Measurements from ENCODE around the gene ERMN.
"Not testable (repeated sequence)": the region's sequence is repeated elsewhere in the genome, so short reads cannot be mapped to it uniquely, and the experiment has no call there.

ERMN gene

GRCh38 chr2:157303612-157304011 lies 22.0 kb downstream of the ERMN start:
- H3K4me1 ChIP-seq (ENCODE audit: insufficient read depth, low read length) = no peaks in the 10 kb centered on the region
- H3K36me3 ChIP-seq (ENCODE audit: insufficient read depth, low read length) = no peaks in the 10 kb centered on the region
- peaks cover 5% of the 10 kb centered on the region for H3K27me3 ChIP-seq (ENCODE audit: insufficient read depth, low read length)
- H3K4me3 ChIP-seq (ENCODE audit: low read length) = no peak overlapping the region
- H2AFZ ChIP-seq (ENCODE audit: low read depth, low read length) = no peak overlapping the region
- no peaks in the 10 kb centered on the region for H3K9me3 ChIP-seq (ENCODE audit: low read length)

DNA sequence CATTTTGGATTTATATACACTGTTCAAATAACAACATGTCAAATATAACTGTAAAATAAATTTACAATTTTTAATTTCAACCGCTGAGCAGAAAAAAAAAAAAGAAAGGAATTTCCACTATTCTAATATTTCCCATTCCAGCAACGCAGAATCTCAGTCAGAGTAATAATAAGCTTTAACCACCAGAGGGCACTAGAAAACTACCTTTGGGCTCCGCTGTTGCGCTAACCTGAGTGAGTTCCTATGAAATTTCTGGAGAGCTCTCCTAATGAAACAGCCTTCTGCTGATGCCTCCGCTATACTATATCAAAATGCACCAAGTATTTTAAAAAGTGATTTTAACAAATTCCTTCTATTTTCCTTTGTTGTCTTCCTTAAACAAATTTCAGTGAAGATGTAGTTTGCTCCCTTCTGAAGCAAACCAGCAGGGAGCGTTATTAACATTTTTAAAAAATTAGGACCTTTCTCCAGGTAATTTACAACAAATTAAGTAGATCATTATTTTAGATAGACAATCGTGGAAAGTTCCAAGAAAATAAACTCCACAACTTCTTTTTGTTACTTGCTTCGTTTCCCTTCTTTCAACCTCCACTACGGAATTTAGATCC lies 23.0 kb downstream of the ERMN start:
- no peaks in the 10 kb centered on the region for H3K9me3 ChIP-seq (ENCODE audit: low read length)
- peaks cover 11% of the 10 kb centered on the region for H3K27me3 ChIP-seq (ENCODE audit: insufficient read depth, low read length)
- no peak overlapping the region for H2AFZ ChIP-seq (ENCODE audit: low read depth, low read length)
- no peaks in the 10 kb centered on the region for H3K4me1 ChIP-seq (ENCODE audit: insufficient read depth, low read length)
- no peak overlapping the region for H3K4me3 ChIP-seq (ENCODE audit: low read length)
- no peaks in the 10 kb centered on the region for H3K36me3 ChIP-seq (ENCODE audit: insufficient read depth, low read length)

- no peaks in the 10 kb centered on the region for H3K4me1 ChIP-seq (ENCODE audit: insufficient read depth, low read length)
- no peaks in the 10 kb centered on the region for H3K36me3 ChIP-seq (ENCODE audit: insufficient read depth, low read length)
- peaks cover 13% of the 10 kb centered on the region for H3K27me3 ChIP-seq (ENCODE audit: insufficient read depth, low read length)
- H3K9me3 ChIP-seq (ENCODE audit: low read length) = no peaks in the 10 kb centered on the region
- H3K4me3 ChIP-seq (ENCODE audit: low read length) = no peak overlapping the region
- no peak overlapping the region for H2AFZ ChIP-seq (ENCODE audit: low read depth, low read length)
Observed at GRCh38 chr2:157301307-157301706, 24.3 kb downstream of the ERMN start.

GRCh38 chr2:157296958-157297357 lies 28.7 kb downstream of the ERMN start:
- Histone ChIP-seq H3K9me3 (ENCODE audit: low read length) (no peaks in the 10 kb centered on the region), H3K36me3 (ENCODE audit: insufficient read depth, low read length) (no peaks in the 10 kb centered on the region), H3K4me1 (ENCODE audit: insufficient read depth, low read length) (no peaks in the 10 kb centered on the region), H3K4me3 (ENCODE audit: low read length) (no peak overlapping the region), H3K27me3 (ENCODE audit: insufficient read depth, low read length) (peaks cover 8% of the 10 kb centered on the region), H2AFZ (ENCODE audit: low read depth, low read length) (no peak overlapping the region)

DNA sequence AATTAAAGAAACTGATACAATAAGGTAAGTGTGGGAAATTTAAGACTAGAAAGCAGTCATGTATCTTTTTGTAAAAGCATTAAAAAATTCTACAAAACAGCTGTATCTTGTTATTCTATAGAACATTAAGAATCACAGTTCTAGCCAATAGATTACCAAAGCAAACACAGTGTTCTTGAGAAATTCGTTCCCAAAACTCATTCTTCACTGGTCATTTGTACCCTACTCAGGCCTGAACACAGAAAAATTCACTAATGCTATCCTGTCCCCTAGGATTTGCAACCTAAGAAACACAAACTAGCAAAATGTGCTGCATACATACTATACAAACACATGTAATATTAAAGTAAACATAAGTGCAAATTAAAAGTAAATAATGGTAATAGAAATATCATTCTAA lies 29.1 kb downstream of the ERMN start:
- Histone ChIP-seq H3K4me3 (ENCODE audit: low read length) (no peak overlapping the region), H2AFZ (ENCODE audit: low read depth, low read length) (no peak overlapping the region), H3K9me3 (ENCODE audit: low read length) (no peaks in the 10 kb centered on the region), H3K27me3 (ENCODE audit: insufficient read depth, low read length) (peaks cover 8% of the 10 kb centered on the region), H3K4me1 (ENCODE audit: insufficient read depth, low read length) (no peaks in the 10 kb centered on the region), H3K36me3 (ENCODE audit: insufficient read depth, low read length) (no peaks in the 10 kb centered on the region)

DNA sequence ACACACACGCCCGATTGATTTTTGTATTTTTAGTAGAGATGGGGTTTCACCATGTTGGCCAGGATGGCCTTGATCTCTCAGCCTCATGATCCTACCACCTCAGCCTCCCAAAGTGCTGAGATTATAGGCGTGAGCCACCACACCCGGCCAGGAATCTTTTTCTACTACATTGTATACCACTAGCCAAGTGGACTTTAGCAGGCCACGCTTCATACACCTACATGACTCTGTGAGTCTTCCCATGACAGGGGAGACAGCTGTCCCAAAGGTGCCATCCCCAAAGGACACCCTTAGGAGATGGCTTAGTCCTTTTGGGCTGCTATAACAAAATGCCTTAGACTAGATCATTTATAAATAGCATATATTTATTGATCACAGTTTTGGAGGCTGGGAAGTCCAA lies 32.8 kb downstream of the ERMN start:
- Histone ChIP-seq H3K4me3 (ENCODE audit: low read length) (no peak overlapping the region), H2AFZ (ENCODE audit: low read depth, low read length) (no peak overlapping the region), H3K9me3 (ENCODE audit: low read length) (no peaks in the 10 kb centered on the region), H3K36me3 (ENCODE audit: insufficient read depth, low read length) (no peaks in the 10 kb centered on the region), H3K4me1 (ENCODE audit: insufficient read depth, low read length) (no peaks in the 10 kb centered on the region), H3K27me3 (ENCODE audit: insufficient read depth, low read length) (peaks cover 4% of the 10 kb centered on the region)

DNA sequence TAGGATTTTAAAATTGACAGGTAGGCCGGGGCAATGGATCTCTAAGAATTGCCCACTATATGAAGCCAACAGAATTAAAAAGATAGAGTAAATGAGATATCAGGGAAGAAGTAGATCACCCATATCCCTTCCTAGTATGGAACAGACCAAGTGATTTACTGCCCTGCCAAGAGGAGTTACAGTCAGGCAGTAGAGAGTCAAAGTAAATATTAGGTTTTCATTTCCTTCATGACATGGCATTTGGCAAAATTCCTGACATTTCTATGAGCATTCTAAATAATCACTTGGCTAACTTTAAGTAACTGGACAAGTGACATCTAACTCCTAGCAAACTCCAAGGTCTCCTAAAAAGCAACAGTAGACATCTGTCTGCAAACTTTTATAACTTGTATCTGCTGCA lies 34.6 kb downstream of the ERMN start:
- H3K27me3 ChIP-seq (ENCODE audit: insufficient read depth, low read length) = no peaks in the 10 kb centered on the region
- H2AFZ ChIP-seq (ENCODE audit: low read depth, low read length) = no peak overlapping the region
- no peak overlapping the region for H3K4me3 ChIP-seq (ENCODE audit: low read length)
- no peaks in the 10 kb centered on the region for H3K36me3 ChIP-seq (ENCODE audit: insufficient read depth, low read length)
- H3K4me1 ChIP-seq (ENCODE audit: insufficient read depth, low read length) = no peaks in the 10 kb centered on the region
- no peaks in the 10 kb centered on the region for H3K9me3 ChIP-seq (ENCODE audit: low read length)

- no peaks in the 10 kb centered on the region for H3K9me3 ChIP-seq (ENCODE audit: low read length)
- no peaks in the 10 kb centered on the region for H3K27me3 ChIP-seq (ENCODE audit: insufficient read depth, low read length)
- H3K4me3 ChIP-seq (ENCODE audit: low read length) = no peak overlapping the region
- no peak overlapping the region for H2AFZ ChIP-seq (ENCODE audit: low read depth, low read length)
- no peaks in the 10 kb centered on the region for H3K36me3 ChIP-seq (ENCODE audit: insufficient read depth, low read length)
- no peaks in the 10 kb centered on the region for H3K4me1 ChIP-seq (ENCODE audit: insufficient read depth, low read length)
Observed at GRCh38 chr2:157290525-157290924, 35.1 kb downstream of the ERMN start.

- H3K4me3 ChIP-seq (ENCODE audit: low read length) = no peak overlapping the region
- no peaks in the 10 kb centered on the region for H3K27me3 ChIP-seq (ENCODE audit: insufficient read depth, low read length)
- no peak overlapping the region for H2AFZ ChIP-seq (ENCODE audit: low read depth, low read length)
- no peaks in the 10 kb centered on the region for H3K9me3 ChIP-seq (ENCODE audit: low read length)
- no peaks in the 10 kb centered on the region for H3K36me3 ChIP-seq (ENCODE audit: insufficient read depth, low read length)
- H3K4me1 ChIP-seq (ENCODE audit: insufficient read depth, low read length) = no peaks in the 10 kb centered on the region
Observed at GRCh38 chr2:157287160-157287559, 38.5 kb downstream of the ERMN start.

DNA sequence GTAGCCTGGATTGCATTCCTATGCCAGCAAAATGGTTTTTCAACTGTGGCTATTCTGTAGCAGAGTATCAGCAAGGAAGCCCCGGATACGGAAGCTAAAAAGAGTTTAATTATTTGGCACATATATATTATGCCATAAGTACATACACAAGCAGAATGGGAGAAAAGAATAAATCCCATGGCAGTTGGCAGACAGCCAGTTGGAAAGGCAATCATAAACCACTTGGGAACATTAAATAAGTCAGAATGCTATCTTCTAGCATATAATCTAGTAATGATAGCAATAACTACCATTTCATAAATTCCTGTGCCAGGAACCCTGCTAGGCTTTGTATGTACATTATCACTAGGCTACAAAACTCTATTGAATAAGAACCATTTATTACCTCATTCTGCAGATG lies 42.2 kb downstream of the ERMN start:
- no peak overlapping the region for H3K4me3 ChIP-seq (ENCODE audit: low read length)
- H3K9me3 ChIP-seq (ENCODE audit: low read length) = no peaks in the 10 kb centered on the region
- H3K4me1 ChIP-seq (ENCODE audit: insufficient read depth, low read length) = no peaks in the 10 kb centered on the region
- no peaks in the 10 kb centered on the region for H3K36me3 ChIP-seq (ENCODE audit: insufficient read depth, low read length)
- no peaks in the 10 kb centered on the region for H3K27me3 ChIP-seq (ENCODE audit: insufficient read depth, low read length)
- no peak overlapping the region for H2AFZ ChIP-seq (ENCODE audit: low read depth, low read length)

DNA sequence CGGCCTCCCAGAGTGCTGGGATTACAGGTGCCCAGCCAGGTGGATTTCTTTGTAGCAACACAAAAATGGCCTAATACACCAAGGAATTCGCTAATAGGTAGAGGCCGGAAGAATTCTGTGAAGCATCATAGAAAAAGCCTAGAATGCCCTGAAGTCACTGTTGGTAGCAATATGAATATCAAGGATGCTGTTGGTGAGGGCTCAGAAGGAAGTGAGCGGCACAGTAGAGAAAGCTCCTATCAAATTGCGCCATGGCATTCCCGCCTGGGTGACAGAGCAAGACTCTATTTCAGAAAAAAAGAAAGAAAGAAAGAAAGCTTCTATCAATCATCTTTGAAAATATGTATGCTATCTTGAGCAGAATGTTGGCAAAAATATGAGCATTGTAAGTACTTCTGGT lies 44.3 kb downstream of the ERMN start:
- Histone ChIP-seq H3K36me3 (ENCODE audit: insufficient read depth, low read length) (no peaks in the 10 kb centered on the region), H3K27me3 (ENCODE audit: insufficient read depth, low read length) (no peaks in the 10 kb centered on the region), H3K9me3 (ENCODE audit: low read length) (no peaks in the 10 kb centered on the region), H3K4me3 (ENCODE audit: low read length) (no peak overlapping the region), H2AFZ (ENCODE audit: low read depth, low read length) (no peak overlapping the region), H3K4me1 (ENCODE audit: insufficient read depth, low read length) (no peaks in the 10 kb centered on the region)

DNA sequence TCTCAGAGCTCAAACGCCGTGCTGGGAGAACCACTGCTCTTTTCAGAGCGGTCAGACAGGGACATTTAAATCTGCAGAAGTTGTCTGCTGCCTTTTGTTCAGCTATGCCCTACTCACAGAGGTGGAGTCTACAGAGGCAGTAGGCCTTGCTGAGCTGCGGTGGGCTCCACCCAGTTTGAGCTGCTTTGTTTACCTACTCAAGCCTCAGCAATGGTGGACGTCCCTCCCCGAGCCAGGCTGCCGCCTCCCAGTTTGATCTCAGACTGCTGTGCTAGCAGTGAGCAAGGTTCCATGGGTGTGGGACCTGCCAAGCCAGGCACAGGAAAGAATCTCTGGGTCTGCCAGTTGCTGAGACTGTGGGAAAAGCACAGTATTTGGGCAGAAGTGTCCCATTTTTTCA lies 46.3 kb downstream of the ERMN start:
- not testable (repeated sequence) for H3K4me3 ChIP-seq (ENCODE audit: low read length); H3K36me3 ChIP-seq (ENCODE audit: insufficient read depth, low read length); H3K27me3 ChIP-seq (ENCODE audit: insufficient read depth, low read length); H3K9me3 ChIP-seq (ENCODE audit: low read length); H2AFZ ChIP-seq (ENCODE audit: low read depth, low read length); H3K4me1 ChIP-seq (ENCODE audit: insufficient read depth, low read length)

DNA sequence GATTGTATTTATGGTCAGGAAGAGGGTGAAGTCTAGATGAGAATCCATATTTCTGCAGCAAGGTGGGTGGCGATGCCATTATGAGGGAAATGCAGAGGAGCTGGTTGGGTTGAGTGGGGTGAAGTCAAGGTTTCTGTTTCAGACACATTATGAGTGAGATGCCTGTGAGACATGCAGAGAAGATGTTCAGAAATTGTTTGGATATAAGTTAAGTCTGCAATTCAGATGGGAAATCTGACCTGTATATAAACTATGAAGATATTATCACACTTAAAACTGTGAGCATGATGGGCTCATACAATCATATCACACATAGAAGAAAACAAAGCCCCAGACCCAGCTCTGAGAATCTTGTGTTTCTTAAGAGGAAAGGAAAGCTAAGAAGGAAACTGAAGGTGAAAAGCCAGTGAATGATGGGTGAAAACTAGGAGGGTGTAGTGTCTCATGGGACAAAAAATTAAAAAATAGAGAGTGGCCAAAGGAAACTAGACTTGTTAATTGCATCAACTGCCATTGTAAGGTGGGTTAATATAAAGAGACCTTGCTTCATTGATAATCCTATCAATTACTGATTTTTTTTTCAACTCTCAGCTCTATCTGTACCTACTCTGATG lies 53.9 kb downstream of the ERMN start:
- Histone ChIP-seq H3K4me1 (ENCODE audit: insufficient read depth, low read length) (no peaks in the 10 kb centered on the region), H3K4me3 (ENCODE audit: low read length) (no peak overlapping the region), H3K36me3 (ENCODE audit: insufficient read depth, low read length) (no peaks in the 10 kb centered on the region), H3K27me3 (ENCODE audit: insufficient read depth, low read length) (peaks cover 2% of the 10 kb centered on the region), H2AFZ (ENCODE audit: low read depth, low read length) (no peak overlapping the region), H3K9me3 (ENCODE audit: low read length) (no peaks in the 10 kb centered on the region)

GRCh38 chr2:157269922-157270321 lies 55.7 kb downstream of the ERMN start:
- H3K4me3 ChIP-seq (ENCODE audit: low read length) = no peak overlapping the region
- no peak overlapping the region for H2AFZ ChIP-seq (ENCODE audit: low read depth, low read length)
- peaks cover 2% of the 10 kb centered on the region for H3K27me3 ChIP-seq (ENCODE audit: insufficient read depth, low read length)
- H3K36me3 ChIP-seq (ENCODE audit: insufficient read depth, low read length) = no peaks in the 10 kb centered on the region
- H3K9me3 ChIP-seq (ENCODE audit: low read length) = no peaks in the 10 kb centered on the region
- no peaks in the 10 kb centered on the region for H3K4me1 ChIP-seq (ENCODE audit: insufficient read depth, low read length)
